ENCODE results near the gene SYNDIG1. TPM values are rescaled to one million over a fixed set of nuclear protein-coding genes. Genes with fewer than 3 reads are reported as not detected.

The SYNDIG1 gene
- total and polyA plus RNA-seq, 9 of the 15 experiments (the other 6 are each of a cell fraction or from before 2014, with no cell fraction given), result not detected

DNA sequence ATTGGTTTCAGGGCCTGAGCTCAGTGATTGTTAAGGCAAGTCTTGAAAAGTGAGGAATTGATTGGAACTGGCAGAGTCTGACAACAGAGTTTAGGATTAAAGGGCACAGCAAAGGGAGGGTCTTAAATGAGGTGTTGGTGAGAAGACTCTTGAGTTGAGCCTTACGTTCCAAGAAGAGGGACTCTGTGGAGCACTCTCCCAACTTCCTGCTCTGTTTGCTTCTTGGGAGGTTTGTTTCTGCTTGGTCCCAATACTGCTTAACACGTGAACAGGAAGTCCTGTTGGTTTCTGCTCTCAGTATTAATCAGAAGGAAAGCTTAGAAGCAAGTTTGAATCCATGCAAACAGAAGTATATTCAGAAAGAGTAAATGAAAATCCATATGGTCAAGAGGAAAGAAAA lies 15.6 kb upstream of the SYNDIG1 start:
- CTCF ChIA-PET (ENCODE audit: low intra/inter-chr PET ratio), result no interaction called here
- Histone ChIP-seq H3K27ac (ENCODE audit: extremely low read depth, low read depth, low read length) (no peak overlapping the region), H4K20me1 (replicated peaks; ENCODE audit: control insufficient read depth, insufficient read depth, low read length) (no peaks in the 10 kb centered on the region; the same call in 1 of the 2 replicates), H3K4me1 (replicated peaks in 1 of 2; ENCODE audit: control insufficient read depth in 2 of 2, insufficient read depth in 2 of 2, low read length in 2 of 2) (no peaks in the 10 kb centered on the region), H3K79me2 (ENCODE audit: control insufficient read depth, insufficient read depth, low read length) (no peaks in the 10 kb centered on the region), H3K9me1 (ENCODE audit: control insufficient read depth, insufficient read depth, low read length) (no peaks in the 10 kb centered on the region), H2AFZ (ENCODE audit: low read depth, low read length) (no peak overlapping the region), H3K9ac (ENCODE audit: insufficient read depth in 1 of 2, low read depth in 2 of 2, low read length in 2 of 2) (no peak overlapping the region), H3K36me3 (ENCODE audit: control insufficient read depth, insufficient read depth, low read length) (no peaks in the 10 kb centered on the region), H3K4me3 (no peak overlapping the region), H3K9me3 (replicated peaks; ENCODE audit: control insufficient read depth, insufficient read depth, low read depth, low read length) (no peaks in the 10 kb centered on the region), H3K4me2 (ENCODE audit: insufficient read depth, low read length) (no peak overlapping the region), H3K27me3 (ENCODE audit: control insufficient read depth in 2 of 2, insufficient read depth in 2 of 2, low read length in 2 of 2) (no peaks in the 10 kb centered on the region)
- DNase-seq (ENCODE audit: extremely low read depth in 1 of 4, low spot score in 3 of 4) (no peak), FAIRE-seq (no peak), ATAC-seq (no peak)
- in situ Hi-C loops (cut with MboI), result no loop called here
- WGBS (ENCODE audit: insufficient coverage, low coverage, missing lambda C conversion rate), result 0% methylated on average over 2 of the region's 2 CpGs
- TF ChIP-seq MXI1 (IDR thresholded peaks at IDR 0.05; ENCODE audit: low read depth, low read length) (no peak), SMC3 (conservative IDR thresholded peaks at IDR 0.05; ENCODE audit: insufficient read depth, low read depth, low read length) (no peak), XRCC4 (IDR thresholded peaks at IDR 0.05; ENCODE audit: extremely low read depth, insufficient read depth, insufficient read length) (no peak), ZBTB1 (CRISPR knock-in tag; IDR thresholded peaks at IDR 0.05; ENCODE audit: borderline replicate concordance, low read depth) (no peak), KLF16 (IDR thresholded peaks at IDR 0.05) (no peak), ARHGAP35 (IDR thresholded peaks at IDR 0.05; ENCODE audit: partially characterized antibody) (no peak), MXD1 (CRISPR knock-in tag; IDR thresholded peaks at IDR 0.05; ENCODE audit: borderline replicate concordance, poor library complexity, severe bottlenecking) (no peak), ZKSCAN8 (CRISPR knock-in tag; IDR thresholded peaks at IDR 0.05) (no peak), YBX1 (IDR thresholded peaks at IDR 0.05) (no peak), ZZZ3 (IDR thresholded peaks at IDR 0.05) (no peak), DACH1 (IDR thresholded peaks at IDR 0.05; ENCODE audit: partially characterized antibody) (no peak), ZNF175 (CRISPR knock-in tag; IDR thresholded peaks at IDR 0.05; ENCODE audit: low read depth) (no peak), KLF1 (tag; IDR thresholded peaks at IDR 0.05) (no peak), TCF7L2 (IDR thresholded peaks at IDR 0.05; ENCODE audit: low read depth, low read length) (no peak), ZNF764 (CRISPR knock-in tag; IDR thresholded peaks at IDR 0.05; ENCODE audit: low read depth) (no peak), ZNF224 (CRISPR knock-in tag; IDR thresholded peaks at IDR 0.05) (no peak)
- TF ChIP-seq, protein P1, sequence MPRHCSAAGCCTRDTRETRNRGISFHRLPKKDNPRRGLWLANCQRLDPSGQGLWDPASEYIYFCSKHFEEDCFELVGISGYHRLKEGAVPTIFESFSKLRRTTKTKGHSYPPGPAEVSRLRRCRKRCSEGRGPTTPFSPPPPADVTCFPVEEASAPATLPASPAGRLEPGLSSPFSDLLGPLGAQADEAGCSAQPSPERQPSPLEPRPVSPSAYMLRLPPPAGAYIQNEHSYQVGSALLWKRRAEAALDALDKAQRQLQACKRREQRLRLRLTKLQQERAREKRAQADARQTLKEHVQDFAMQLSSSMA (CRISPR knock-in tag; IDR thresholded peaks at IDR 0.05), result no peak
- TF ChIP-seq, protein P2, sequence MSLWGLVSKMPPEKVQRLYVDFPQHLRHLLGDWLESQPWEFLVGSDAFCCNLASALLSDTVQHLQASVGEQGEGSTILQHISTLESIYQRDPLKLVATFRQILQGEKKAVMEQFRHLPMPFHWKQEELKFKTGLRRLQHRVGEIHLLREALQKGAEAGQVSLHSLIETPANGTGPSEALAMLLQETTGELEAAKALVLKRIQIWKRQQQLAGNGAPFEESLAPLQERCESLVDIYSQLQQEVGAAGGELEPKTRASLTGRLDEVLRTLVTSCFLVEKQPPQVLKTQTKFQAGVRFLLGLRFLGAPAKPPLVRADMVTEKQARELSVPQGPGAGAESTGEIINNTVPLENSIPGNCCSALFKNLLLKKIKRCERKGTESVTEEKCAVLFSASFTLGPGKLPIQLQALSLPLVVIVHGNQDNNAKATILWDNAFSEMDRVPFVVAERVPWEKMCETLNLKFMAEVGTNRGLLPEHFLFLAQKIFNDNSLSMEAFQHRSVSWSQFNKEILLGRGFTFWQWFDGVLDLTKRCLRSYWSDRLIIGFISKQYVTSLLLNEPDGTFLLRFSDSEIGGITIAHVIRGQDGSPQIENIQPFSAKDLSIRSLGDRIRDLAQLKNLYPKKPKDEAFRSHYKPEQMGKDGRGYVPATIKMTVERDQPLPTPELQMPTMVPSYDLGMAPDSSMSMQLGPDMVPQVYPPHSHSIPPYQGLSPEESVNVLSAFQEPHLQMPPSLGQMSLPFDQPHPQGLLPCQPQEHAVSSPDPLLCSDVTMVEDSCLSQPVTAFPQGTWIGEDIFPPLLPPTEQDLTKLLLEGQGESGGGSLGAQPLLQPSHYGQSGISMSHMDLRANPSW (CRISPR knock-in tag; IDR thresholded peaks at IDR 0.05), result no peak
- intact Hi-C loops (cut with micrococcal nuclease), result no loop called here
- POLR2A ChIA-PET, result no interaction called here
- no TSS peak for BruUV-seq (replicated peaks)
